Neural progenitor cell (in vitro differentiated cells): Measurements from ENCODE around the gene NUDT16L1.

Source experiments
- EZH2 ChIP-seq: fragments of 200-600 bp; sonication (generic); IDR thresholded peaks from 2 replicates; pipeline ENCODE4 v1.6.1; 2017; ENCODE audit warnings: antibody characterized with exemption, mild to moderate bottlenecking, moderate library complexity
- EZH2phosphoT487 ChIP-seq: fragments of 200-600 bp; sonication (generic); IDR thresholded peaks from 2 replicates; pipeline ENCODE4 v1.6.1; 2017; ENCODE audit warnings: antibody characterized with exemption
- TF ChIP-seq, protein P1 (sequence below): fragments of 200-600 bp; sonication (generic); IDR thresholded peaks from 2 replicates; pipeline ENCODE4 v1.5.1; 2017; ENCODE audit warnings: antibody characterized with exemption, mild to moderate bottlenecking

DNA sequence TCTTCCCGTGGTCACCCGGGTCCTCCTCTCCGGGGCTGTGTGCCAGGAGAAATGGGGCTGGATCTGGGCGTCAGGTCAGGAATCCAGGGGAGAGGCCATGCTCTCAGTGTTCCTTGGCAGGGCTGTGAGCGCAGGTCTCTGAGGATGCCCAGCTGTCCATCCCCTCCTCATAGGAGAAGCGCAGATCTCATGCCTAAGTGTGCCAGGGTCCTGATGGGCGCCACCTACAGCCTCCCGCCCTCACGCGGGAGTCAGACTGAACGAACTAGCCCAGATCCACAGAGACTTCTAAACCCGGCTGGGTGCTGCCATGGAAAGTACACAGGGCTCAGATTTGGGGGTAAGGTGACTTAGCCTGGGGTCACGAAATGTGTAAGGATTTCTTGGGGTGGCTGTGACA is 44.4 kb upstream of the NUDT16L1 start:
- TF ChIP-seq, protein P1, sequence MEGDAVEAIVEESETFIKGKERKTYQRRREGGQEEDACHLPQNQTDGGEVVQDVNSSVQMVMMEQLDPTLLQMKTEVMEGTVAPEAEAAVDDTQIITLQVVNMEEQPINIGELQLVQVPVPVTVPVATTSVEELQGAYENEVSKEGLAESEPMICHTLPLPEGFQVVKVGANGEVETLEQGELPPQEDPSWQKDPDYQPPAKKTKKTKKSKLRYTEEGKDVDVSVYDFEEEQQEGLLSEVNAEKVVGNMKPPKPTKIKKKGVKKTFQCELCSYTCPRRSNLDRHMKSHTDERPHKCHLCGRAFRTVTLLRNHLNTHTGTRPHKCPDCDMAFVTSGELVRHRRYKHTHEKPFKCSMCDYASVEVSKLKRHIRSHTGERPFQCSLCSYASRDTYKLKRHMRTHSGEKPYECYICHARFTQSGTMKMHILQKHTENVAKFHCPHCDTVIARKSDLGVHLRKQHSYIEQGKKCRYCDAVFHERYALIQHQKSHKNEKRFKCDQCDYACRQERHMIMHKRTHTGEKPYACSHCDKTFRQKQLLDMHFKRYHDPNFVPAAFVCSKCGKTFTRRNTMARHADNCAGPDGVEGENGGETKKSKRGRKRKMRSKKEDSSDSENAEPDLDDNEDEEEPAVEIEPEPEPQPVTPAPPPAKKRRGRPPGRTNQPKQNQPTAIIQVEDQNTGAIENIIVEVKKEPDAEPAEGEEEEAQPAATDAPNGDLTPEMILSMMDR: no peak
- no peak for TF ChIP-seq EZH2phosphoT487
- no peak for TF ChIP-seq EZH2
